Stimulated activated CD4-positive, alpha-beta T cell treated with anti-CD3 and anti-CD28 coated beads, Interleukin-1b, Interleukin-23, amount 100 ng/mL, for 1 hour (primary cell): ENCODE measurements around the gene PORCN.

ENCODE experiments used
- DNase-seq, 2 donors: peaks; one replicate each; pipeline ENCODE4 v3.0.0-alpha.2; 2020; ENCODE audit warnings: low read depth in 2 of 2

The PORCN gene

GRCh38 chrX:48476919-48477318 lies 31.9 kb upstream of the PORCN start:
- no peak for DNase-seq

- no peak for DNase-seq
These were observed 30.6 kb upstream of the PORCN start for GRCh38 chrX:48477960-48478755.

GRCh38 chrX:48478806-48479205 lies 30.0 kb upstream of the PORCN start:
- no peak for DNase-seq

- no peak for DNase-seq
These were observed 28.6 kb upstream of the PORCN start for GRCh38 chrX:48480142-48480541.

GRCh38 chrX:48480583-48480982 lies 28.2 kb upstream of the PORCN start:
- DNase-seq, result no peak

- no peak for DNase-seq
These were observed 26.3 kb upstream of the PORCN start for GRCh38 chrX:48482526-48482925.

GRCh38 chrX:48487362-48487798 lies 21.4 kb upstream of the PORCN start:
- DNase-seq, result no peak

GRCh38 chrX:48488034-48488433 lies 20.8 kb upstream of the PORCN start:
- no peak for DNase-seq

- DNase-seq, result no peak
These were observed 19.5 kb upstream of the PORCN start for GRCh38 chrX:48489296-48489695.

- DNase-seq, result no peak
These were observed 18.9 kb upstream of the PORCN start for GRCh38 chrX:48489892-48490291.

GRCh38 chrX:48490661-48491060 lies 18.1 kb upstream of the PORCN start:
- no peak for DNase-seq

GRCh38 chrX:48491809-48492208 lies 17.0 kb upstream of the PORCN start:
- no peak for DNase-seq

GRCh38 chrX:48492293-48492910 lies 16.4 kb upstream of the PORCN start:
- DNase-seq, result no peak

GRCh38 chrX:48493890-48494364 lies 14.9 kb upstream of the PORCN start:
- DNase-seq, result no peak

- no peak for DNase-seq
These were observed 12.1 kb upstream of the PORCN start for GRCh38 chrX:48496660-48497059.

- DNase-seq, result no peak
These were observed 10.9 kb upstream of the PORCN start for GRCh38 chrX:48497871-48498270.

- no peak for DNase-seq
These were observed 10.4 kb upstream of the PORCN start for GRCh38 chrX:48498374-48498809.

- DNase-seq, result no peak
These were observed 4.5 kb upstream of the PORCN start for GRCh38 chrX:48504261-48504660.

GRCh38 chrX:48505481-48505880 lies 3.3 kb upstream of the PORCN start:
- no peak for DNase-seq

- DNase-seq, result no peak
These were observed 1.5 kb upstream of the PORCN start for GRCh38 chrX:48507246-48507645.

- no peak for DNase-seq
These were observed 426 bp downstream of the PORCN start for GRCh38 chrX:48509245-48509590.

GRCh38 chrX:48509619-48510018 lies 827 bp downstream of the PORCN start:
- DNase-seq, result no peak

GRCh38 chrX:48511560-48511959 lies 2.8 kb downstream of the PORCN start:
- DNase-seq, result no peak
